Right lobe of liver (tissue), 6 donors: Measurements from ENCODE around the gene WDR27. TPM values are rescaled to one million over a fixed set of nuclear protein-coding genes. Genes with fewer than 3 reads are reported as not detected.

Experiments used
- ATAC-seq, 4 donors: fragments of 200-7000 bp; cut with Tn5 transposase; one replicate each; pipeline ENCODE4 v1.9.1; 2020; ENCODE audit warnings: mild to moderate bottlenecking in 4 of 4, moderate library complexity in 4 of 4
- DNase-seq, 3 donors: peaks; one replicate each; pipeline ENCODE4 v3.0.0-alpha.2; 2020
- H3K27ac ChIP-seq, 3 donors: fragments of 200-600 bp; one replicate each; pipeline ENCODE4 v1.8.0; 2022
- H3K27me3 ChIP-seq, 2 donors: fragments of 200-600 bp; one replicate each; pipeline ENCODE4 v1.8.0; 2022
- H3K36me3 ChIP-seq, 4 donors: fragments of 200-600 bp; sonication (generic) in 1 of 4; one replicate each; pipeline versions ENCODE4 v1.5.1 to v1.8.0; 2017 to 2022; ENCODE audit warnings: control low read depth in 1 of 4
- H3K4me1 ChIP-seq, 4 donors: fragments of 200-600 bp; sonication (generic) in 1 of 4; one replicate each; pipeline versions ENCODE4 v1.5.1 to v1.8.0; 2017 to 2022; ENCODE audit warnings: control low read depth in 1 of 4
- H3K4me3 ChIP-seq, 3 donors: fragments of 200-600 bp; one replicate each; pipeline ENCODE4 v1.8.0; 2022
- H3K9me3 ChIP-seq, 4 donors: fragments of 200-600 bp; sonication (generic) in 1 of 4; one replicate each; pipeline versions ENCODE4 v1.5.1 to v1.8.0; 2017 to 2022; ENCODE audit warnings: control low read depth in 1 of 4
- POLR2A ChIP-seq: fragments of 450-650 bp; IDR thresholded peaks from one replicate; pipeline ENCODE4 v1.6.1; 2017; ENCODE audit warnings: antibody characterized with exemption, mild to moderate bottlenecking
- WGBS: methylation state at CpG from one replicate; pipeline ENCODE4 v1.1.6; 2018; ENCODE audit warnings: low coverage, low lambda C conversion rate; ENCODE audit not compliant: insufficient coverage; ENCODE audit errors: missing lambda C conversion rate; 5-methylcytosine and 5-hydroxymethylcytosine counted together
- intact Hi-C, 2 donors: fragments of 100-400 bp; cut with DNase I; formaldehyde crosslinking; loops; one replicate each; pipeline versions ENCODE4 v1.11.2 to v1.14.1; 2022
- total RNA-seq, 6 experiments: library from RNA; depleted of rRNA in 2 of 6; stranded (reverse); fragments of >200 nt in 2 of 6; fragmentation: NEBNext Ultra II Directional in 3 of 6; extraction: Animal tissue kit (Norgen Biotek cat#: 25700) in 3 of 6; gene quantifications; one replicate each; pipeline versions ENCODE4 v1.1.0 to v1.2.4, GENCODE V29; 2016 to 2023
- TF ChIP-seq, protein P1 (sequence below), 4 donors: fragments of 200-600 bp in 3 of 4; fragments of 450-650 bp in 1 of 4; IDR thresholded peaks; one replicate each; pipeline versions ENCODE4 v1.5.1 to v1.8.0; 2016 to 2022; ENCODE audit warnings: antibody characterized with exemption in 4 of 4, mild to moderate bottlenecking in 2 of 4
- donor health status: DM: no; HTN: yes; CAD: no.
- donor health status: DM: no; HTN: no; CAD: no.
- donor health status: DM: no; HTN: no; CAD: no.
- donor health status: DM: no; HTN: yes; CAD: no.
- donor health status: DM: no; HTN: yes; CAD: no.

Gene WDR27
- total RNA-seq, 6 experiments from 2014 or later, result 8.2 to 26.8 (median 12.7) TPM

DNA sequence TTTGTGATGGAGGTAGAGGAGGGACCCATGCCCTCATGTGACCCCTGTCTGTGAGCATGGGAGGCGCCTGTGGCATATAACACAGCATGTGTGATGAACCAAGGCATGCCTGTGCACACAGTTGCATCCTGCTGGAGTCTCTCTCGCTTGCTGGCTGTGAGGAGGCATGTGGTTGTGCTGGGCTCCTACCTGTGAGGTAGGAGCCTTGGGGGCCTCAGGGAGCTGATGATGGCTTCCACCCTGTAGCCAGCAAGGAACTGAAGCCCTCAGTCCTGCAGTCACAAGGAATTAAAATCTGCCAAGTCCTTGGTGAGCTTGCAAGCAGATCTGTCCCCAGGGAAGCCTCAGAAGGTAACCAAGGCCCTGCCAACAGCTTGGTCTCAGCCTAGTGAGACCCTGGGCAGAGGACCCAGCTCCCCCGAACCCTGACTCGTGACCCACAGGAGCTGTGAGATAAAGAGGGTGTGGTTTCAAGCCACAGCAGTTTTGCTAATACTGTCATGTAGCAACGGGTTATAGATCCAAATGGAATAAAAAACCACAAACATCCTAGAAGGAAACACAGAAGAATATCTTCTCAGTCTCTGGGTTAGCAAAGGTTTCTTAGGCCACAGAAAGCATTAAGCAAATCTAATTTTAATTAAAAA lies 145.7 kb downstream of the WDR27 start:
- H3K27ac ChIP-seq, result no peak overlapping the region
- no peaks in the 10 kb centered on the region for H3K27me3 ChIP-seq
- H3K36me3 ChIP-seq, result no peaks in the 10 kb centered on the region
- H3K4me1 ChIP-seq, result peaks cover 0 to 7% (median 0%) of the 10 kb centered on the region in 4 donors
- intact Hi-C loops, result no loop called here
- H3K4me3 ChIP-seq, result no peak overlapping the region
- TF ChIP-seq POLR2A, result no peak
- TF ChIP-seq, protein P1, sequence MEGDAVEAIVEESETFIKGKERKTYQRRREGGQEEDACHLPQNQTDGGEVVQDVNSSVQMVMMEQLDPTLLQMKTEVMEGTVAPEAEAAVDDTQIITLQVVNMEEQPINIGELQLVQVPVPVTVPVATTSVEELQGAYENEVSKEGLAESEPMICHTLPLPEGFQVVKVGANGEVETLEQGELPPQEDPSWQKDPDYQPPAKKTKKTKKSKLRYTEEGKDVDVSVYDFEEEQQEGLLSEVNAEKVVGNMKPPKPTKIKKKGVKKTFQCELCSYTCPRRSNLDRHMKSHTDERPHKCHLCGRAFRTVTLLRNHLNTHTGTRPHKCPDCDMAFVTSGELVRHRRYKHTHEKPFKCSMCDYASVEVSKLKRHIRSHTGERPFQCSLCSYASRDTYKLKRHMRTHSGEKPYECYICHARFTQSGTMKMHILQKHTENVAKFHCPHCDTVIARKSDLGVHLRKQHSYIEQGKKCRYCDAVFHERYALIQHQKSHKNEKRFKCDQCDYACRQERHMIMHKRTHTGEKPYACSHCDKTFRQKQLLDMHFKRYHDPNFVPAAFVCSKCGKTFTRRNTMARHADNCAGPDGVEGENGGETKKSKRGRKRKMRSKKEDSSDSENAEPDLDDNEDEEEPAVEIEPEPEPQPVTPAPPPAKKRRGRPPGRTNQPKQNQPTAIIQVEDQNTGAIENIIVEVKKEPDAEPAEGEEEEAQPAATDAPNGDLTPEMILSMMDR (IDR thresholded peaks at IDR 0.05), result no peak
- ATAC-seq, result peak in 1 of 4 donors; percentile 22
- WGBS, result 63% methylated on average over 1 of the region's 5 CpGs
- no peak for DNase-seq
- H3K9me3 ChIP-seq, result no peaks in the 10 kb centered on the region

DNA sequence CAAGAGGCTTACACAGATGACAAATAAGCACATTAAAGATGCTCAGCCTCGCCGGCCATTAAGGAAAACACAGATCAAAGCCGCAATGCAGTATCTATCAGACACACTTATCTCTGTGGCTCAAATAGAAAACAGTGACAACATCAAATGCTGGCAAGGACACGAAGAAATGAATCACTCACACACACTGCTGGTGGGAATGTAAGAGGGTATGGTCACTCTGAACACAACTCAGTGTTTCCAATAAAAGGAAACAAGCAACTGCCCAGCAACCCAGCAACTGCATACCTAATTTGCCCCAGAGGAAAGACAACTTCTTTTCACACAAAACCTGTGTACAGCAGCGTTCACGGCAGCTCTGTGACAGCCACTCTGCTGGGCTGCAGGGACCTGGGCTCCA lies 155.8 kb downstream of the WDR27 start:
- Histone ChIP-seq H3K27me3 (no peaks in the 10 kb centered on the region), H3K36me3 (no peaks in the 10 kb centered on the region), H3K4me3 (no peak overlapping the region), H3K27ac (no peak overlapping the region), H3K9me3 (no peaks in the 10 kb centered on the region), H3K4me1 (no peaks in the 10 kb centered on the region)
- no peak for DNase-seq
- 90% methylated on average over 6 of the region's 6 CpGs for WGBS
- intact Hi-C loops, result no loop called here
- no peak for ATAC-seq
- TF ChIP-seq POLR2A, result no peak
- TF ChIP-seq, protein P1 (IDR thresholded peaks at IDR 0.05), result no peak

DNA sequence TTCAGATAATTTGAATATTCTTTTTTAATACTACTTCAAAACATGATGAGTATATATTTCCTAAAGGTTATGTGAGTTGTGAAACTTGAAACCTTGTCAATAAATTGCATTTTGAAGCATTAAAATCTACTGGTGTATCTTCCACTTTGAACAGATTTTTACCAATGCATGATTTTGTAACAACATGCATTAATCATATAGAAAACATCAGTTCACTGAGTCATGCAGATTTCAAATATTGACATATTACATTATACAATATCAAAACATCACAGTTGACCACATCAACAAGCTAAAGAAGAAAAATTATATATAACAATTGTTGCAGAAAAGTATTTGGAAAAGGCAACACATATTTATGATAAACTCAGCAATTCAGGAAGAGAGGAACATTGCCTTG lies 158.1 kb downstream of the WDR27 start:
- intact Hi-C loops, result no loop called here
- H3K4me3 ChIP-seq, result no peak overlapping the region
- no peaks in the 10 kb centered on the region for H3K9me3 ChIP-seq
- ATAC-seq (no peak), DNase-seq (no peak)
- H3K27ac ChIP-seq, result no peak overlapping the region
- no peaks in the 10 kb centered on the region for H3K4me1 ChIP-seq
- H3K36me3 ChIP-seq, result no peaks in the 10 kb centered on the region
- TF ChIP-seq POLR2A, result no peak
- TF ChIP-seq, protein P1 (IDR thresholded peaks at IDR 0.05), result no peak
- H3K27me3 ChIP-seq, result no peaks in the 10 kb centered on the region

DNA sequence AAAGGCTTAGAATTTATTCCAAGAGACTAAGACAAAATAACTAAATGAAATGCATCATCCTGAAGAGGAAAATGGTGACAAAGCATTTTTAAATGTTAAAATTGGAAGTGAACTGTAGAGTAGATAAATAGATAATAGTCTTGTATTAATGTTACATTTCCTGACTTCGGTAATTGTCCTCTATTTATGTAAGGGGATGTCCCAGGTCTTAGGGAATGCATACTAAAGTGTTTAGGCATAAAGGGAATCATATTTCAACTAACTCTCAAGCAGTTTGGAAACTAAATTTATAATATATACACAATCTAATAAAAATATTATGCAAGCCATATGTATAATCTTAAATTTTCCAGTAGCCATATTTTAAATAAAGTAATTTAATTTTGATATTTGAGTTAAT lies 159.3 kb downstream of the WDR27 start:
- Histone ChIP-seq H3K4me1 (no peaks in the 10 kb centered on the region), H3K4me3 (no peak overlapping the region), H3K27ac (no peak overlapping the region), H3K27me3 (no peaks in the 10 kb centered on the region), H3K36me3 (no peaks in the 10 kb centered on the region), H3K9me3 (no peaks in the 10 kb centered on the region)
- TF ChIP-seq POLR2A, result no peak
- TF ChIP-seq, protein P1 (IDR thresholded peaks at IDR 0.05), result no peak
- ATAC-seq (no peak), DNase-seq (no peak)
- 86% methylated on average over 1 of the region's 1 CpG for WGBS
- intact Hi-C loops, result no loop called here
